Heart right ventricle (tissue), 16 donors: Measurements from ENCODE around the gene SYNCRIP. TPM values are rescaled to one million over a fixed set of nuclear protein-coding genes. Genes with fewer than 3 reads are reported as not detected.

Source experiments
- ATAC-seq, 8 donors: fragments of 200-7000 bp; cut with Tn5 transposase; one replicate each; pipeline ENCODE4 v1.9.1; 2020; ENCODE audit warnings: mild to moderate bottlenecking in 8 of 8, moderate library complexity in 8 of 8, moderate number of reproducible peaks in 1 of 8
- DNase-seq, 2 donors: peaks; one replicate each; pipeline ENCODE4 v3.0.0-alpha.2; 2020
- H3K27ac ChIP-seq, 10 donors: fragments of 200-600 bp; sonication (generic) in 2 of 10; one replicate each; pipeline versions ENCODE4 v1.5.0 to v1.8.0; 2020 to 2022; ENCODE audit warnings: mild to moderate bottlenecking in 3 of 10
- H3K27me3 ChIP-seq, 7 donors: fragments of 200-600 bp; one replicate each; pipeline ENCODE4 v1.8.0; 2021 to 2022; ENCODE audit warnings: mild to moderate bottlenecking in 2 of 7
- H3K36me3 ChIP-seq, 9 donors: fragments of 200-600 bp; sonication (generic) in 1 of 9; one replicate each; pipeline versions ENCODE4 v1.5.0 to v1.8.0; 2020 to 2022; ENCODE audit warnings: mild to moderate bottlenecking in 2 of 9
- H3K4me1 ChIP-seq, 9 donors: fragments of 200-600 bp; sonication (generic) in 1 of 9; one replicate each; pipeline versions ENCODE4 v1.5.0 to v1.8.0; 2020 to 2022; ENCODE audit warnings: mild to moderate bottlenecking in 4 of 9
- H3K4me3 ChIP-seq, 10 donors: fragments of 200-600 bp; sonication (generic) in 2 of 10; one replicate each; pipeline versions ENCODE4 v1.5.0 to v1.8.0; 2020 to 2022; ENCODE audit warnings: mild to moderate bottlenecking in 7 of 10, moderate library complexity in 2 of 10
- H3K9me3 ChIP-seq, 11 donors: fragments of 200-600 bp in 10 of 11; sonication (generic) in 2 of 11; one replicate each; pipeline versions ENCODE4 v1.5.0 to v1.8.0; 2013 to 2022; ENCODE audit warnings: mild to moderate bottlenecking in 2 of 11, control low read depth in 1 of 11, moderate library complexity in 1 of 11
- WGBS, 2 donors: extraction: QIAGEN DNeasy Blood & Tissue Kit; methylation state at CpG; one replicate each; pipeline ENCODE4 v1.1.7; 2013; ENCODE audit warnings: inconsistent platforms in 1 of 2; 5-methylcytosine and 5-hydroxymethylcytosine counted together
- intact Hi-C, 10 donors: fragments of 100-400 bp; cut with DNase I; formaldehyde crosslinking; loops; one replicate each; pipeline versions ENCODE4 v1.11.1 to v1.14.2; 2022
- polyA plus RNA-seq, 2 donors: library from polyadenylated mRNA; stranded (reverse); fragments of 200-250 nt; gene quantifications; one replicate each; pipeline ENCODE4 v1.2.3, GENCODE V29; 2013
- total RNA-seq, 10 donors: library from RNA; stranded (reverse); fragmentation: NEBNext Ultra II Directional in 3 of 10; extraction: Animal tissue kit (Norgen Biotek cat#: 25700) in 3 of 10; gene quantifications; one replicate each; pipeline versions ENCODE4 v1.2.1 to v1.2.4, GENCODE V29; 2021 to 2023
- TF ChIP-seq, protein P1 (sequence below), 9 donors: fragments of 200-600 bp; sonication (generic) in 2 of 9; IDR thresholded peaks; one replicate each; pipeline versions ENCODE4 v1.5.0 to v1.8.0; 2021 to 2022; ENCODE audit warnings: antibody characterized with exemption in 9 of 9, mild to moderate bottlenecking in 5 of 9, moderate library complexity in 1 of 9
- donor health status: Arrhythmogenic right ventricular cardiomyopathy.
- donor health status: ischemic (EF 13 %, LVEDD 7.1; RV severe dilation, severe dysfunction).
- donor health status: healthy with polysubstance abuse.
- donor health status: DM: no; HTN: yes; CAD: no.
- donor health status: DM: no; HTN: no; CAD: no.
- donor health status: ischemic (EF 25% LVEDD 6.9; RV normal size, moderate dysfunction).
- donor health status: ischemic (EF 25% LVEDD 5.7; RV mildly dilated, moderate dysfunction).
- donor health status: healthy.
- donor health status: DM: yes; HTN: yes; CAD: no.
- donor health status: Ischemic cardiomyopathy.
- donor health status: ischemic (EF 35%, LVEDD 5.7; RV mildly dilated, moderate dysfunction).
- donor health status: nonischemic (EF 11% LVEDD 7.7; RV severe dilation, severe dysfunction).
- donor health status: DM: yes; HTN: yes; CAD: no.
- donor health status: PGD.
- donor health status: ischemic (EF 29% LVEDD 5.4; RV normal size, mild dysfunction).
- donor health status: nonischemic (EF 23%, LVEDD 6.1; RV moderate dilation, normal function).

The SYNCRIP gene
- total and polyA plus RNA-seq, 12 donors: 24.6 to 72.6 (median 58.7) TPM

DNA sequence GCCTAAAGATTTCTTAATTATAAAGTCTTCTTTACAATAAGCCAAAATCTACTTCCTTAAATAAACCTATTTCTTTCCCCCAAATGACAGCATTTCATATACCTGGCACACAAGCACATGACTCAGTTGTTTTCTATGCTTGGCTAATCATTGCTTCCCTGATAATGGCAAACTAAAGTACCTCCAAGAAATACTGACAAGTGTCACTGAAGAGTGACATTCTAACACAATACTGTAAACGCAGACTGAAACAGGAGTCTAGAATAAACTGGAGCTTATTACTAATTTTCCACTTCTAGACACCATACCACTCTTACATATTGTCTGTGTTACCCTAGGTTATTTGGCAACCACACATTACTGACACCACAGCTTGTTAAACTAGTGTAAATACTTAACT, 14.3 kb downstream of the SYNCRIP start:
- no peak overlapping the region for H3K4me3 ChIP-seq
- no peaks in the 10 kb centered on the region for H3K27me3 ChIP-seq
- TF ChIP-seq, protein P1, sequence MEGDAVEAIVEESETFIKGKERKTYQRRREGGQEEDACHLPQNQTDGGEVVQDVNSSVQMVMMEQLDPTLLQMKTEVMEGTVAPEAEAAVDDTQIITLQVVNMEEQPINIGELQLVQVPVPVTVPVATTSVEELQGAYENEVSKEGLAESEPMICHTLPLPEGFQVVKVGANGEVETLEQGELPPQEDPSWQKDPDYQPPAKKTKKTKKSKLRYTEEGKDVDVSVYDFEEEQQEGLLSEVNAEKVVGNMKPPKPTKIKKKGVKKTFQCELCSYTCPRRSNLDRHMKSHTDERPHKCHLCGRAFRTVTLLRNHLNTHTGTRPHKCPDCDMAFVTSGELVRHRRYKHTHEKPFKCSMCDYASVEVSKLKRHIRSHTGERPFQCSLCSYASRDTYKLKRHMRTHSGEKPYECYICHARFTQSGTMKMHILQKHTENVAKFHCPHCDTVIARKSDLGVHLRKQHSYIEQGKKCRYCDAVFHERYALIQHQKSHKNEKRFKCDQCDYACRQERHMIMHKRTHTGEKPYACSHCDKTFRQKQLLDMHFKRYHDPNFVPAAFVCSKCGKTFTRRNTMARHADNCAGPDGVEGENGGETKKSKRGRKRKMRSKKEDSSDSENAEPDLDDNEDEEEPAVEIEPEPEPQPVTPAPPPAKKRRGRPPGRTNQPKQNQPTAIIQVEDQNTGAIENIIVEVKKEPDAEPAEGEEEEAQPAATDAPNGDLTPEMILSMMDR (IDR thresholded peaks at IDR 0.05): no peak
- H3K4me1 ChIP-seq: peaks cover 0 to 55% (median 26%) of the 10 kb centered on the region in 9 donors
- H3K36me3 ChIP-seq: peaks cover 0 to 99% (median 31%) of the 10 kb centered on the region in 9 donors
- no peak for DNase-seq
- H3K9me3 ChIP-seq: no peaks in the 10 kb centered on the region
- intact Hi-C loops: no loop called here
- H3K27ac ChIP-seq: peak overlapping the region in 1 of 10 donors; percentile 13
- peak in 3 of 8 donors; percentile 14 to 64 (median 42) for ATAC-seq
- 44 to 65% methylated on average over 1 of the region's 1 CpG for WGBS, 2 donors

DNA sequence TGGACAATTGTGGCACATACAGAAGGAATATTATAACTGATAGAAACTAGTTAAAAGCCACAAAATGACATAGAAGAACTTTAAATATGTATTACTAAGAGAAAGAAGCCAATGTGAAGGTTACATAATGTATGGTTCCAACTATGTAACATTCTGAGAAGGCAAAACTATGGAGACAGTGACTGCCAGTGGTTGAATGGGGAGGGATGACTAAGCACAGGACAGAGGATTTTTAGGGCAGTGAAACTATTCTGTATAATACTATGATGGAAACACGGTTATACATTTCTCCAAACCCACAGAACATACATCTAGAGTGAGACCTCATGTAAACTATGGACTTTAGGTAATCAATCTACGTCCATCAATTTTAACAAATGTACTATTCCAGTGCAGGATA, 22.4 kb downstream of the SYNCRIP start:
- H3K4me3 ChIP-seq: no peak overlapping the region
- ATAC-seq (no peak), DNase-seq (no peak)
- no peak overlapping the region for H3K27ac ChIP-seq
- peaks cover 0 to 100% (median 70%) of the 10 kb centered on the region in 9 donors for H3K36me3 ChIP-seq
- WGBS, 2 donors: 93 to 95% methylated on average over 2 of the region's 2 CpGs
- H3K4me1 ChIP-seq: peaks cover 0 to 5% (median 0%) of the 10 kb centered on the region in 9 donors
- H3K27me3 ChIP-seq: no peaks in the 10 kb centered on the region
- TF ChIP-seq, protein P1 (IDR thresholded peaks at IDR 0.05): no peak
- intact Hi-C loops: no loop called here
- H3K9me3 ChIP-seq: no peaks in the 10 kb centered on the region

DNA sequence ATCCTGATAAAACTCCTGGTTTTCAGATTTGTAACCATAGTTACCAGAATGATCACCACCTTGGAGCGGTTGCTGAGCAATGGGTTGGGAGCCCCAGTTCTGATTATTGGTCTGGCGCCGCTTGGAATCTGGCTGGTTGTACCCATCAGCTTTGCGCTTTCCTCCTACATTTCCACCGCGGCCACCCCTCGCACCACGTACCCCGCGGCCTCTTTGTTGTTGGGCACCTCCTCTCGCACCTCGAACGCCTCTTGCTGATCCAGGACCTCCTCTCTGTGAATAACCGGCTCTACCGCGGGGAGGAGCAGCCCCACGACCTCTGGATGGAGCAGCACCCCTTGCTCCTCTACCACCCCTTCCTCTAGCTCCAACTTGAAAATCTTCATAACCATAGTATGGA, 27.9 kb downstream of the SYNCRIP start:
- H3K27ac ChIP-seq: no peak overlapping the region
- H3K36me3 ChIP-seq: peaks cover 0 to 100% (median 81%) of the 10 kb centered on the region in 9 donors
- intact Hi-C loops: no loop called here
- H3K4me3 ChIP-seq: no peak overlapping the region
- no peaks in the 10 kb centered on the region for H3K4me1 ChIP-seq
- TF ChIP-seq, protein P1 (IDR thresholded peaks at IDR 0.05): no peak
- H3K27me3 ChIP-seq: no peaks in the 10 kb centered on the region
- peak in 1 of 8 donors; percentile 26 for ATAC-seq
- no peak for DNase-seq
- H3K9me3 ChIP-seq: no peaks in the 10 kb centered on the region
- WGBS, 2 donors: 97 to 98% methylated on average over 17 of the region's 17 CpGs

DNA sequence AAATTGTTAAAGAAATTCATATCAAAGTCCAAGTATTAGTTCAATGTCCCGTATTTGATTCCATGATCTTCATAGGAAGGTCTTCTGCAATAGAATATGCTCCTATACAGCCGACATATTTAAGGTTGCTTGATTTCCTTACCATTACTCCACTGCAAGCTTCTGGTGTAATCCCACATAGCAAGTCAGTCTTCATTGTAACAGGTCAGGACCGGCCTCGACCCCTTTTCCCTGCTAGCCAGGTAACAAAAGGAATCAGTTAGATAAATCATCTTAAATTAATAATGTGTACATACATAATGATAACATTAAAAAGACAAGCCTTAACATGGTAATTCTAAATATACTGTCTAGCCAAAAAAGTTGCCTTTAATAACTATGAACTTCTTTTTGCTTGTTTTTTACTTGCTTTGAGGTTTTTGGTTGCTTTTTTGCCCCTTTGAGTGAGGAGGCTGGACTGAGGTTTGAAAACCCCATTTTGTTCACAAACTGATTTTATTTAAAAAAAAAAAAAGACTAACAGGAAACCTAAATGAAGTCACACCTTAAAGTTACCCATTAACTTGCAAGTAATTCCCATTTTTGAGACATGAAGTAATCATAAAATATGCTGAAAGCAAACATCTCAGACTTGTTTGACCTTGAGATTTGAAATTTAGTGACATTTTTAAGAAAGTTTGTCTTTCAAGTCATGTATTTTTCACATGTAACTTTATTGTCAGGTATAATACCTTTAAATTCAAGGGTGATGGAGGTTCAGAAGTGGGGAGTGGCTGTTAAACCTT, 29.8 kb downstream of the SYNCRIP start:
- H3K27ac ChIP-seq: no peak overlapping the region
- no peaks in the 10 kb centered on the region for H3K4me1 ChIP-seq
- no peak for ATAC-seq
- peaks cover 0 to 100% (median 63%) of the 10 kb centered on the region in 9 donors for H3K36me3 ChIP-seq
- no peak overlapping the region for H3K4me3 ChIP-seq
- TF ChIP-seq, protein P1 (IDR thresholded peaks at IDR 0.05): no peak
- intact Hi-C loops: no loop called here
- WGBS, 2 donors: 97% methylated on average over 4 of the region's 4 CpGs
- DNase-seq: no peak
- no peaks in the 10 kb centered on the region for H3K9me3 ChIP-seq
- H3K27me3 ChIP-seq: no peaks in the 10 kb centered on the region
